CD4-positive, alpha-beta T cell treated with Interleukin-6 for 4 hours (primary cell): ENCODE measurements around the gene SORCS2.

ENCODE experiments used
- DNase-seq: peaks from one replicate; pipeline ENCODE4 v3.0.0-alpha.2; 2020; ENCODE audit warnings: mixed read lengths

SORCS2 gene

GRCh38 chr4:7398788-7399439 lies 206.6 kb downstream of the SORCS2 start:
- DNase-seq: no peak

- no peak for DNase-seq
Observed at GRCh38 chr4:7399440-7400234, 207.3 kb downstream of the SORCS2 start.

GRCh38 chr4:7400671-7401298 lies 208.4 kb downstream of the SORCS2 start:
- DNase-seq: no peak

- DNase-seq: no peak
Observed at GRCh38 chr4:7402526-7402925, 210.2 kb downstream of the SORCS2 start.

DNA sequence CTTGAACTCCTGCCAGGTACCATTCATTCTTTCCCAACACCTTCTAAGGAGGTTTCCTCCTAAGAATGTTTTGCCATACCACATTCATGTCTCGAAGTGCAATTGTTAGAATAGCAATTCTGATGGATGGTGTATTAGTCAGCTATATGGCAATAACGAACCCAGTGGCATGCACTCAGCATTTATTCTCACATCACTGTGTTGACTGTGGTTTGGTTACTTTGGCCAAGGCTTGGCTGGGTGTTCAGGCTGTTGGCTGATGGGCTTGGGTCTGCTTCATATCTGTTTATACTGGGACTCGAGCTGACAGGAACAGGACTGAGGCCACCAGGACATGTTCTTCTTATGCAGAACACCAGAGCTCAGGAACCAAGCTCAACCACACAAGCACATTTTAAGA lies 210.7 kb downstream of the SORCS2 start:
- no peak for DNase-seq

DNA sequence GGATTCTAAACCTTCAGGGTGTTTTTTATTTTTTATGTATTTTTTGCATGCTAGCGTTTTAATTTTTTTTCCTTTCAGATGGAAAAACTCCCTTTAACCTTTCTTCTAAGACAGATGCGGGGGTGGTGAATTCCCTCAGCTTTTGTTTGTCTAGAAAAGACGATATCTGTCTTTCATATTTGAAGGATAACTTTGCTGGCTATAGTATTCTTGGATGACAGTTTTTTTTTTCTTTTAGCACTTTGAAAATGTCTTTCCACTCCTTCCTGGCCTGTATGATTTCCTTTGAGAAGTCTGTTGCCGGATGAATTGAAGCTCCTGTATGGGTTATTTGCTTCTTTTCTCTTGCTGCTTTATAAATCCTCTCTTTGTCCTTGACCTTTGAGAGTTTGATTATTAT lies 215.8 kb downstream of the SORCS2 start:
- no peak for DNase-seq

GRCh38 chr4:7410446-7410845 lies 218.1 kb downstream of the SORCS2 start:
- DNase-seq: no peak

DNA sequence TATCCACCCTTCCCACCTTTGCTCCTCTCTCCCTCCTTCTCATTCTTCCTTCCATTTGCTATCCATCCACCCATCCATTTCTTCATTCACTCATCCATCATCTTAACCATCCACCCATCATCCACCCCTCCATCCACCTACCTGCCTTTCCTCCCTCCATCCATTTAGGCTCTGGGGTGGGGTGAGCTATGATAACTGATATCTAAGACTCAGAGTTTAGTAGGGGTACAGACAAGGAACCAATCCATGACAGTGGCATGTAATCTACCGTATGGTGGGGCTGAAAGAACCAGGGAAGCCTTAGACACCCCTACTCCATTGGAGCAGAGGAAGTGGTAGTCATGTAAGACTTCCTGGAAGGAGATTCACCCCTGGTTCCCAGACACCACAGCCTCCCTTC lies 219.2 kb downstream of the SORCS2 start:
- no peak for DNase-seq

- no peak for DNase-seq
Observed at GRCh38 chr4:7411896-7412553, 219.7 kb downstream of the SORCS2 start.

DNA sequence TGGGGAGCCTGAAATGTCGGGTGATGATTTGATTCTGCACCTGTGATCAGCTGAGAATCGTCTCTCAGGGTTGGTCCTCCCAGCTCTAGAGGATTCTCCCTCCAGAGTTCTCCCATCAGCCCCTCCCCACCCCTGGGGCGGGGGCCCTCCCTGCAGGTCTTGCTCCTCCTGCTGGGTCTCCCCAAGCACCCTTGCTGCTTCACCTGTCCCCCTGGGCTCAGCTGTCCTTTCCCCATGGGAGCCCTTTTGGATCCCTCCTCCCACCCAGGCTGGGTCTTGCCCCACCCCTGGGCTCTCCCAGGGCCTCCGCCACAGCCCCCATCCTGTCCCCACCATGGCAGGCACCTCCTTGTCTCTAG lies 220.2 kb downstream of the SORCS2 start:
- DNase-seq: no peak

DNA sequence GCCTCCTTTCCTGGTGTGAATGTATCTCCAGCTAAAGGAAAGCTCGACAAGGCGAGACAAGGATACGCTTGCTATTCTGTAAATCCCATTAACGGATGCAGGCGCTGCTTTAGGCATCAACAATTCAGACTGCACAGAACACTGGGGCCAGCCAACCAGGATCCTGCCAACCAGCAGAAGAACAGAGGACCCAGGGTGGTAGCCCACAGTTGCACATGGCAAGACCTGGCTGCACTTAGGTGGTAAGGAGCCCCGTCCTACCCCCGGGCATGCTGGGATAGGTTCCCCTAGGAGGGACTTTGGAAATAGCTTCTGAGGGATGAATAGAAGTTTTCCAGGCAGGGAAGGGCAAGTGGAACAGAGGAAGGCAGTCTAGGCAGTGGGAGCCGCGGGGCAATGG lies 221.7 kb downstream of the SORCS2 start:
- DNase-seq: no peak

- no peak for DNase-seq
Observed at GRCh38 chr4:7414736-7415510, 222.6 kb downstream of the SORCS2 start.

DNA sequence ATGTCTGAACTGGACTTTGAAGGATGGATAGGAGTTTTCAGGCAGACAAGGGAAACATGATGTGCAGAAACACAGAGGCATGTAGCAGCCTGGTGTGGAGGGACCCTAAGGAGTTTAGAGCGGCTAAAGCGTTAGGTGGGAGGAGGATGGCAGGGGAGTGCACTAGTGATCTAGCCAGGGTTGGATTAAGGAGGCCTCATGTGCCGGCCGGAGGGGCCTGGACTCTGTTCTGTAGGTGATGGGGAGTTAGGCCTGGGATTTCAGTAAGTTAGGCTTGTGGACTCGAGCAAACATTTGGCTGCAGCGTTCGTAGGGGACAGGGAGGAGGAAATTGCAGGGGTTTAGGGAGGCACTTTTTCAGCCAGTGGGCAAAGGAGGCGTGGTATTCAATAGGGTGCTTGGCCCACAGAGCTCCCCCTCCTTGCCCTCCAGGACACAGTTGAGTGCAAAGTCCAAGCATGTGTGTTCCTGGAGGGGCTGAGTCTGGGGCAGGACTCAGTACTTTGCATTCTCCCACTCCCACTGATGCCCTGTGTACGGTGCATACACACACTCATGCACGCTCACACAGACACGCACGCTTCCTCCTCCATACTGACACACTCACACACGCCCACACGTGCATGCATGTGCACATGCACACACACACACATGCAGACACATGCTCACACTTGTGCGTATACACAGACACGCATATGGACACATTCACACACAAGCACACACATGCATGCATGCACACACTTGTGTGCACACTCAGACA lies 223.8 kb downstream of the SORCS2 start:
- no peak for DNase-seq

GRCh38 chr4:7416745-7417432 lies 224.6 kb downstream of the SORCS2 start:
- DNase-seq: no peak

GRCh38 chr4:7417639-7418038 lies 225.3 kb downstream of the SORCS2 start:
- DNase-seq: no peak

- no peak for DNase-seq
Observed at GRCh38 chr4:7418131-7418943, 226.0 kb downstream of the SORCS2 start.

- no peak for DNase-seq
Observed at GRCh38 chr4:7419961-7420660, 227.8 kb downstream of the SORCS2 start.

DNA sequence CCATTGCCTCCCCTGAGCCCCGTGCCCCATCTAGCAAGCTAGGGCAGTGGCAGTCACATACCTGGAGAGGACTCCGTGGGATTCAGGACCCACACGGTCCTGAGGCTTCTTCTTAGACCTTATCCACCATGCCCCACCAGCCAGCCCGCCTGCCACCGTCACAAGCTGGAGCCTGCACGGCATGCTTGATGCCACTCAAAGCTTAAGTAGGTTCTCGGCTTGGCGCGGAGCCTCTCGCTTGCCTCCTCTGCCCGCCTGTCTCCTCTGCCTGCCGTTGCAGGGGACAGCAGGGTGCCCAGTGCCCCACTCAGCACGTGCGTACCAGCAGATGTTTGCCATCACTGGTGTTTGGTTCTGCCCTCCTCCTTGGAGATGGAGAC lies 228.3 kb downstream of the SORCS2 start:
- DNase-seq: no peak

GRCh38 chr4:7421356-7422150 lies 229.2 kb downstream of the SORCS2 start:
- DNase-seq: no peak
